HG03066 (cell line): Measurements from ENCODE around the gene PDK1.
"Not testable (repeated sequence)": the region's sequence is repeated elsewhere in the genome, so short reads cannot be mapped to it uniquely, and the experiment has no call there.

Experiments used
- ATAC-seq: cut with Tn5 transposase; IDR thresholded peaks from one replicate; pipeline ENCODE4 v1.9.1; 2021; ENCODE audit warnings: low read depth; ENCODE audit not compliant: unreplicated experiment

The PDK1 gene

DNA sequence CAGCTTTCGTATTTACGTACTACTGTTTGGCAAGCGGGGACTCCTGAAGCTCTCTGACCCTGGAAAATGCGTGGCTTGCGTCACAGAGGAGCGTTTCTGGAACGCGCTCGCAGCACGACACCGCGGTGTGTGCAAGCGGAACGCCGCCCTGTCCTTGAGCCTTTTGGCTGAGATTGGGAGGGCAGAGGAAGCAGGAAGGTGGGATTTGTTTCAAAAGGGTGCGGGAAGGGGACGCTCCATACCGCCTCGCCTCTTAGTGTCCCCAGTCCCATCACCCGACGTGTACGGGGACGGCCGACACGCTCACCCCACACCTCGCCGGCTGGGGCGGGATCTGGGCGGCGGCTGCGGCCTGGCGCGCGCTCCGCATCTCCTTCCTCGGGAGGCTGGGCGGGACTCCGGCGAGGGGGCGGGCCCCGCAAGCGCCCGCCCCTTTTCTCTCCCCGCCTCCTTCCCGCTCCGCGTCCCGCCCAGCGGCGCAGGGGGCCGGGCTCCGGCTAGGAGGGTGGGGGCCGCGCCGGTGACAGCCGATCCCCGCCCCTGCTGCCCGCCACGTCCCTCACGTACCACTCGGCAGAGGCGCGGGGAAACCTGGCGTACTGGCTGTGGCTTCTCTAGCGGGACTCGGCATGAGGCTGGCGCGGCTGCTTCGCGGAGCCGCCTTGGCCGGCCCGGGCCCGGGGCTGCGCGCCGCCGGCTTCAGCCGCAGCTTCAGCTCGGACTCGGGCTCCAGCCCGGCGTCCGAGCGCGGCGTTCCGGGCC lies at the start of gene PDK1:
Gene PDK1 (plus strand): TSS at position 569 of the 762 bp plus-strand sequence. CDS start 61 bp downstream, at position 630.
- ATAC-seq = peak; percentile 79

DNA sequence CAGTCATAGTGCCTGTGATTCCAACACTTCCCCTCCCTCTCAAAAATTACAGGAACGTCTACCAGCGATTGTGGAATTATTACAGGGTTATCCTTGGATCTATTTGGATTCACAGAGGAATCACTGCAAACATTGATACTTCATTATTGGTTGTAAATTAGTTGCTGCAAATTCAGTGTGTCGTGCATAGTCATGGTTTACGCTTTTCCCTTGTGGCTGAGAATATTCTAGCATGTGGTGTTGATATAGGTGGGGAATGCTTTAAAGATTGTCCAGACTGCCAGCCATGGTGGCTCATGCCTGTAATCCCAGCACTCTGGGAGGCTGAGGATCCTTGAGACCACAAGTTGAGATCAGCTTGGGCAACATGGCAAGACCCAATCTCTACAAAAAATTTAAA lies 48.7 kb upstream of the PDK1 start:
- no peak for ATAC-seq

DNA sequence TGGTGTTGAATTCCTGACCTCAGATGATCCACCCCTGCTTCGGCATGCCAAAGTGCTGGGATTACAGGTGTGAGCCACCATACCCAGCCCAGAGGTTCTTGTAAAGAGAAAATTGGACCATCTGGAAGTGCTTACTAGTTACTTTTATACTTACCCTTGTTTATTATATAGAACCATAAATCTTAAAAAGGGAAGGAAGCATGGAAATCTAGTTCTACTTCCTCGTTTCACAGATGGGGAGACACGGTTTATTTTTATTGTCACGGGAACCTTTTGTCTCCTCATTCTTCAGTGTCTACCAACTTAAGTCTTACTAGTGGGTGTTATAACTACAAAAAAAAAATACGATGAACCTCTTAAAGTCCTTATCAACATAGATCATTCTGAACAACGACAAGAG lies 45.8 kb upstream of the PDK1 start:
- ATAC-seq = no peak

DNA sequence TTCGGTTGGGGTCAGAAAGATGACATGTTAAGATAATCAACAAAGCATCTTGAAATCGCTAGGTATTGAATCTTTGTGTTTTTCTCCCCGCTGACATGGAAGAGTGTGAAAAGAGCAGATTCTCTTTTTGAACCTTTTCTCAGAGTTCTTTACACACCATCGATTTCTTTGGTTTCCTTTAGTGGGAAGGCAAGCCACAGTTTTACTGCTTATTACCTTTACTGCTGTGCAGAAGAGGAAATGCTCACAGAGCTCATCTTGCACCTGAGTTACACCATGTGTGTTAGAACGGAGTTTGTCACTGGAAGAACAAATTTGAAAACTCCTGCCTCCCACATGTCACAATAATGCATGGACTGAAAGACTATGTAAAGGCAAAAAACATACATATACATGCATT lies 45.3 kb upstream of the PDK1 start:
- no peak for ATAC-seq

DNA sequence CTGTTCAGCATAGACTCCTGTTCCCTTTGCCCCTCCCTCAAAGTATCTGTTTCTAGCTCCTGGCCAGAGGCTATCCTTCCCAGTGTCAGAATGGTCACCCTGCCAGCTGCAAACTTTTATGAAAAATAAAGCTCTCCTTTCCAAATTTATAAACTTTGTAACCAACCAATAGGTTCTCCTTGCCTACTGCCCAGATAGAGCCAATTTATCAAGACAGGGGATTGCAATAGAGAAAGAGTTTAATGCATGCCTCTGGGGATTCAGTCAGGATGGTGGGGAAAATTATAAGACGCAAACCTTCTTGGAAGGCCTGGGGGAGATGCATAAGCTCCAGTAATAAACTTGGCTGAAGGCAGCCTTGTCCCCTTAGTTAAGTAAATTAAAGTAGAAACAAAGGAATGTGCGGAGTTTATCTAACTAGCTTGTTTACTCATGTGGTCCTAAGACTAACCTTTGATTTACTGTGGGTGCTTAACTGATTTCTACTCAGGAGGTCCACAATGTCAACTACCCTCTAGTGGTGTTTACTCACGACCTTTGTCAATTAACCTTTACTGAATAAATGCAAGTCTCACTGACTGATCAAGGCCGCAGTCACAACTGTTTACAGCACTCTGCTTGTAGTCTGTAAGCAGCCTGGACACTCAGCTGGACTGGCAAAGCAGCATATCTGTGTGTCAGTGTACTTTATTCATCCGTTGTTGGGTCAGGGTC lies 42.9 kb upstream of the PDK1 start:
- ATAC-seq = no peak

DNA sequence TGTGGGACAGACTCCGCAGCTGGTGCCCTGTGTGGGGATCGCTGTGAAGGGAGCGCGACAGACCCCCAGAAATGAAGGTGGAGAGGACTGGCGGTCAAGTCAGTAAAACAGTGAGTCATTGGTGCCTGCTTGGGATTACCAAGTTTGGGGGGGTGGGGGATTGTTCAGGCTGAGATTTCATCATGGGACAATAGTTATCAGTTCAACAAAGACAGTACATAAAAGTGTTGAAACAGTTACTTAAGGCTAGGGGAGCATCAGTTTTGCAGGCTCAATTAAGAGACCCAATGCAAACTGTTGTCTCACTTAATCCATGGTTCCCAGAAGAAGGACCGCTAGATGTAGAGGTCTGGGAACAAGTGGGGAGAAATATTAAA lies 42.4 kb upstream of the PDK1 start:
- no peak for ATAC-seq

DNA sequence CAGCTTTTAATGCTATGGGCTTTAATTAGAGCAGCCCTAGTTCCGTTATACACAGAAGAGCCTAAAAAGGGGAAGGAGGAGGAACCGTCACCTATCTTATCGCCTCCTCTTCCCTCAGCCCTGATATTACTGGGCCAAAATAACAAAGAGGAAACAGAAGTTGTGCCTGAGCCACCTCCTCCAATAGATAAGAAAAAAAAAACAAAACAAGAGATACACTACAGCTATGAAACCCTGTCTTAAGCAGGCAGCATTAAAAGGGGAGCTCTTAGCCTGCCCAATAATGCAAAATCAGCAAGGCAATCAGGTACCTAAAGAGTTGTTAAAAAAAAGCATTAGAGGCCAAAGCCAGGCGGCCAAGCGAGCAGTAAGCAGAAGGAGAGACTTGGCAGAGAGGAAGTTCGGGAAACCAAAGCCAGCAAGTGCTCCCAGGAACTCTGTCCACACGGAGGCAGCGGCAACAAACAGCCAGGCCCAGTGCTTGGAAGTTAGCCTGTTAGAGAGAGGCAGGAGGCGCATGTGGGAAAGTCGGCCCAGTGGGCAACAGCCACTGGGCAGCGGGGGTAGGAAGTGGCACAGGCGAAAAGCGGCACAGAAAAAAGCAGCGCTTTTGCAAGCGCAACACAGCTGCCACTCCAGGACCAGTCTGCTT lies 41.8 kb upstream of the PDK1 start:
- ATAC-seq = no peak

DNA sequence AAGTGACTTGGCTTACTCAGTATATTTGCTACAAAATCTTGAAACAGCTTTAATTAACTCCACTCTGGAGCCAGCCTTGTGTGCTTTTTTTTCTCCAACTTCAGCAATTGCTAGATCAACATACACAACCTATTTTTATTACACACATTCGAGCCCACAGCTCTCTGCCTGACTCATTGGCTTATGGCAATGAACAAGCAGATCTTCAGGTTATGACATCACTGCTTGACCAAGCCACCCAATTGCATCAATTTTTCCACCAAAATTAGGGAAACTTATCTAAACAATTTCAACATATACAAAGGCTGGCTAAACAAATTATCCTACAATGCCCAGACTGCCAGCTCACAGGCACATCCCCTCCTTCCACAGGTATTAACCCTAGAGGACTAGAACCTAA lies 39.6 kb upstream of the PDK1 start:
- ATAC-seq = no peak

DNA sequence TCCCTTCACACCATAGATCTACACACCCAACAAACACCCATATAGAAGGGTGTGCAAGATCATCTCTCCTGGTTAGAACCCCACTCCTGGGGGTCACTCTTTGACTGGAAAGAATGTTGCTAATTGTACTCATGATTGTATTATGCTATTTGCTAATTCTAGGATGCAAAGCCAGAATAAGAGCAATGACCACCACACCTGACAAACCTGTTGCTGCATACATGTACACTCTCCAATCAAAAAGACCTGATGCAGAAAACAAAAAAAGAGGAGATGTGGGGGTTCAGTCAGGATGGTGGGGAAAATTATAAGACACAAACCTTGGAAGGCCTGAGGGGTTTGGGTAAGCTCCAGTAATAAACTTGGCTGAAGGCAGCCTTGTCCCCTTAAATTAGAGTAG lies 36.9 kb upstream of the PDK1 start:
- ATAC-seq = no peak

DNA sequence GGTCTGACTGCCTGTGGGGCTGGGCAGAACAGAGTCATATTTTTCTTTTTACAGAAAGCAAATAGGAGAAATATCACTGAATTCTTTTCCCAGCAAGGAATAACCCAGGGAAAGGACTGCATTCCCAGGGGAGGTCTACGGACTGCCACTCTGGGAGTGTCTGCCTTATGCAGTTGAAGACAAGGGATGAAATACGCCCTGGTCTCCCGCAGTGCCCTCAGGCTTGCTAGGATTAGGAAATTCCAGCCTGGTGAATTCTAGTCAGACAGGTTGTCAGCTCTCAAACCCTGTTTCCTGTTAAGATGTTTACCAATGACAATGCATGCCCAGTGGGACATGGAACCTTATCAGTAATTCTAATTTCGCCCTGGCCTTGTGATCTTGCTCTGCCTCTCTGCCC lies 30.3 kb upstream of the PDK1 start:
- no peak for ATAC-seq

DNA sequence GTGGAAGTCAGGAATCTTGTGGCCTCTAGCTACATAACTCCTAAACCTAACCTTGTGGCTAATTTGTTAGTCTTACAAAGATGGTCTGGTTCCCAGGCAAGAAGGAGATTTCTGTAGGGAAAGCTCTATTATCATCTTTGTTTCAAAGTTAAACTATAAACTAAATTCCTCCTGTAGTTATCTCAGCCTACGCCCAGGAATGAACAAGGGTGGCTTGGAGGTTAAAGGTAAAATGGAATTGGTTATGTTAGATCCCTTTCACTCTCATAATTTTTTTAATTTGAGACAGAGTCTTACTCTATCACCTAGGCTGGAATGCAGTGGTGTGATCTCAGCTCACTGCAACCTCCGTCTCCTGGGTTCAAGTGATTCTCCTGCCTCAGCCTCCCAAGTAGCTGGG lies 24.6 kb upstream of the PDK1 start:
- no peak for ATAC-seq

DNA sequence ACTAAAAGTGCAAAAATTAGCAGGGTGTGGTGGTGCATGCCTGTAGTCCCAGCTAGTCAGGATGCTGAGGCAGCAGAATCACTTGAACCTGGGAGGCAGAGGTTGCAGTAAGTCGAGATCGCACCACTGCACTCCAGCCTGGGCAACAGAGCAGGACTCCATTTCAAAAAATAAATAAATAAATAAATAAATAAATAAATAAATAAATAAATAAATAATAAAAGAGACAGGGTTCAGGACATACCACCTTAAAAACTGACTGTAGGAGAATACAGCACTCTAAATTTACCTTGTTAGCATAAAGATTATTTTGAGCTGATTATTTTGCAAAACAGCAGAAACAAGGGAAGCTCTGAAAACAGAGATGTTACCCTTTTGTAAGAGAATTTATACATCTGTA lies 23.4 kb upstream of the PDK1 start:
- not testable (repeated sequence) for ATAC-seq

DNA sequence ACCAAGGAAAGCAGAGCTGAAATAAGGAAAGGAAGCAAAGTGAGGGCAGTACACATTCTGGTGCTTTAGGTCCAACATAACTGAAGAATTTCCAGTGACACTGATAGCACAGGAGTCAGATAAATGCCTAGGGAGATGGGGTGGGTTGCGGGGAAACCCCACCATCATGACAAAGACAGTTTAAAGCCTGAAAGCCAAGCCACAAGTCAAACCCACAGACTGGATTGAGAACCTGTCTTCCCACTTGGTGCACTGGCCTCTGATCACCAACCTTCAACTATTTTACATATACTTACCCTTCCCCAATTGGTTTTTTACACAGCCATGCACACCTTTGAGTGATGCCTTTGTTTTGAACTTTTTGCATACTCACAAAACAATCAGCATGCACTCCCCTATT lies 22.2 kb upstream of the PDK1 start:
- ATAC-seq = no peak

DNA sequence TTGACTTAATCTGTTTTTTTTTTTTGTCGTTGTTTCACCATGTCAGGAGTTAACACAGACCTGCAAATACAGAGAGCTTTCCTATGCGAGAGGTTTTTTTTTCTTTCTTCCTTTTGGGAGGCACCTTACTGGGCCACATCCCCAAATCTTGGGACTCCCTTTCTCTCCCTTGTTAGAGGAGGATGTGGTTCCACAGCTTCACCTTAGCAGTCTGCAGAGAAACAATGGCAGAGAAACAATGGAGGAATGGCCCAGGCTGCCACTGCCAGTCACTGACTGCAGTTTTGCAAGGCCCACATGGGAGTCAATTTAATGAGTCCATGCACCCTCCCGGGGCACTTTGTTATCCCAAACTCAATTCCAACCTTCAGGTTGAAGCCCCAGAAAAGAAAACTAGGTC lies 20.8 kb upstream of the PDK1 start:
- no peak for ATAC-seq

DNA sequence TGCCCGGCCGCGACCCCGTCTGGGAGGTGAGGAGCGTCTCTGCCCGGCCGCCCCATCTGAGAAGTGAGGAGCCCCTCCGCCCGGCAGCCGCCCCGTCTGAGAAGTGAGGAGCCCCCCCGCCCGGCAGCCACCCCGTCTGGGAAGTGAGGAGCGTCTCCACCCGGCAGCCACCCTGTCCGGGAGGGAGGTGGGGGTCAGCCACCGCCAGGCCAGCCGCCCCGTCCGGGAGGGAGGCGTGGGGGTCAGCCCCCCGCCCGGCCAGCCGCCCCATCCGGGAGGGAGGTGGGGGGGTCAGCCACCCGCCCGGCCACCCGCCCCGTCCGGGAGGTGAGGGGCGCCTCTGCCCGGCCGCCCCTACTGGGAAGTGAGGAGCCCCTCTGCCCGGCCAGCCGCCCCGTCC lies 18.0 kb upstream of the PDK1 start:
- not testable (repeated sequence) for ATAC-seq

DNA sequence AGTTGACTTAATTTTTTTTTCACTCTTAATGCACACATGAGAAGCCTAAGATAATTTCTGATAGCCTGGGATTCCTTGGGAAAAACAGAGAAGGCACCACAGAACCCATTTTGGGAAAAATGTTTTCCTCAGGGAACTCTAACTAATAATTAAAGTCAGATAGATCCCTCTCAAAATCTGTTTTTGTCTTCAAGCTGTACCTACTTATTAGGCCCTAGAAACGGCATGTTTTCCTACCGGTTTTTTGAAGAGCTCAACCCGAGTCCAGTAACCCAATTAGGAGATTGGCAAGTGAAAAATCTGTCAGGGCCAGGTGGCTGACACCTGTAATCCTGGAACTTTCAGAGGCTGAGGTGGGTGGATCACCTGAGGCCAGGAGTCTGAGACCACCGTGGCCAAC lies 16.1 kb upstream of the PDK1 start:
- no peak for ATAC-seq

DNA sequence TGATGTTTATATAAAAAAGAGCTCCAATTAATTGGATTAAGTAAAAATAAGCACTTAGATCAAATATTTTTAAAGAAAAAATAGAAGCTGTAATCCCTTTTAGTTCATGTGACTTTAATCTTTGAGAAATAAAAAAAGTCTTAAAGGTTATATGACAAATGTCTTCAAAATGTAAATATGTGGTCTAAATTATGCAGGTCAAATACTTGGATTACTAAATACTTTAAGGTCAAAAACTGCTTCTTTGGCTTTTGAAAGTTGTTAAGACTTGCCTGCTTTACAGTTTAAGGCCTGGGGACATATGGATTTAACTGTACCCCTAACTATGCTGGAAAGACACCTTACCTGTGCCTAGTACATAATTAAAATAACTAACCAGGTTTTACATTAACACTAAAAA lies 15.5 kb upstream of the PDK1 start:
- no peak for ATAC-seq

DNA sequence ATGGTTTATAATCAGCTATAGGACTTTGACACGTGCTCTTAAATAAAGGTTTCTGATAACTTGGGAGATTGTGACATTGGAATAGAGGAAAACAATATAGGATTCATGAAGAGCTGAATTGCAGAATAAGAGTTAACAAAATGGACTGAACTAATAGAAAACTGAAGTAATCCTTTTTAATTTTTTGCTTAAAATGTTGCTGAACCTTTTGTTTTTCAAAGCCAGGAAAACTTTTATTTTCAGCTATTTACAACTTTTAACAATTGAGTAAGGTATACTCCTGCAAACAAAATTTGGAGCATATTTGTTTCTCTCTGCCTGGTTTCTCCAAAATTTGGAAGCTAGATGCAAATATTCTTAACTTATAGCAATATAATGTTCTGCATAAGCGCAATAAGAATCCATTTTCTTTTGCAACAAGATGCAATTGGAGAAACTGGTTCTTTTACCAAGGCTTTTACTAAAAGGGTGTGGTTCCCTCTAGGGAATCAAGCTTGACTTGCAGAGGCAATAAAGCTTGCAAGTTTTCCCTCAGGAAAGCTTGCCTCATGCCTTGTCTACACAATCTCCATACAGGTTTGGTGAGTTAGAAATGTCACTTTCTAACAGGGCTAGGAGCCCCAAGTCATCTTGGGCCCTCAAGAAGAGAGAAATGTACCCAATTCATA lies 10.3 kb upstream of the PDK1 start:
- no peak for ATAC-seq

DNA sequence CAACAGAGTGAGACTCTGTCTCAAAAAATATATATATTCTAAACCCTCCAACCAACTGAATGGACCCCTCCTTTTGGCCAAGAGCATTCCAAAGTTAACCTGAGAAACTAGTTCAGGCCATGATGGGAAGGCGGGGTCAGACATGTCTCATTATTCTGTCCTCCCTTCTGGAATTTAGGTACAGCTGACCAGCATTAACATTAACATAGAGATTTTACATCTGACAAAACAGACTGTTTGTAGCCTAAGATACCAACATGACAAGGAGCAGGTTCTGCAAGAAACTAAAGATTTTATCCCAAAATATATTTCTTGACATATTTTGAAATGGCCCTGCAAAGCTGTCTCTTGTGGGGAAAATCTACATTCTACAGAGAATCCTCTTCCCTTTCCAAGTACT lies 6.8 kb upstream of the PDK1 start:
- no peak for ATAC-seq

DNA sequence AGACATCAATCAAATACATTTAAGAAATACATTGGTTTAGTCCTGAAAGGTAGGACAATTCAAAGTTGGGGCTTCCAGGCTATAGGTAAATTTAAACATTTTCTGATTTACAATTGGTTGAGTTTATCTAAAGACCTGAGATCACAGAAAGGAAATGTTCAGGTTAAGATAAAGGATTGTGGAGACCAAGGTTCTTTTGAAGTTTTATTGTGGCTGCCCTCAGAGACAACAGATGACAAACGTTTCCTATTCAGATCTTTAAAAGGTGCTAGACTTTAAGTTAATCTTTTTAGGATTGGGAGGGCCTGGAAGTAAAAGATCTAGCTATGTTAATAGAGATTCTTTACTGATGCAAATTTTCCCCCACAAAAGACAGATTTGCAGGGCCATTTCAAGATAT lies 6.1 kb upstream of the PDK1 start:
- not testable (repeated sequence) for ATAC-seq

DNA sequence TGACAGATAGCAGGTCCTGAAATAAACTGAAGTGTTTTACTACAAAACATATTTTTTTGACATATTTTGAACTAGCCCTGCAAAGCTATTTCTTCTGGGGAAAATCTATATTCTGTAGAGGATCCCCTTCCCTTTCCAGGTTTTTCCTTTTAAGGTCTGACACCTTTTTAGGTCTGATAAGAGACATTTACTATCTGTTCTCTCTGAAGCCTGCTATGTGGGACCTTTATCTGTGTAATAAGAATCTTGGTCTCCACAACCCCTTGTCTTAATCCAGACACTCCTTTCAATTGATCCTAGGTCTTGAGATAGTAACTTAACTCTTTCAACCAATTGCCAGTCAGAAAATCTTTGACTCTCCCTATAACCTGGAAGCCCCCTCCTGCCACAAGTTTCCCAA lies 5.5 kb upstream of the PDK1 start:
- no peak for ATAC-seq
